CD4-positive, alpha-beta T cell (primary cell): Measurements from ENCODE around the gene S100A13. TPM values are rescaled to one million over a fixed set of nuclear protein-coding genes. Genes with fewer than 3 reads are reported as not detected.

Experiments used
- ATAC-seq: fragments of 200-7000 bp; cut with Tn5 transposase; one replicate; pipeline ENCODE4 v1.10.0; 2022; ENCODE audit warnings: mild to moderate bottlenecking; ENCODE audit not compliant: poor library complexity
- CTCF ChIA-PET: fragments of 350-600 bp; sonication (Branson Sonifier 250); formaldehyde crosslinking; loops from one replicate; lab custom pipeline; 2021; ENCODE audit warnings: antibody characterized with exemption, inconsistent platforms; lab: Charles Lee
- POLR2A ChIA-PET: fragments of 350-600 bp; sonication (Branson Sonifier 250); formaldehyde crosslinking; loops from one replicate; lab custom pipeline; 2021; ENCODE audit warnings: antibody characterized with exemption, inconsistent platforms; lab: Charles Lee
- DNase-seq, 14 experiments: peaks; one replicate each; pipeline ENCODE4 v3.0.0-alpha.2; 2013 to 2020; ENCODE audit warnings: mixed read lengths in 2 of 14
- H3K27ac ChIP-seq, 2 donors: one replicate each; pipeline versions ENCODE4 v1.5.1 to v1.7.0; 2013; ENCODE audit warnings: low read length in 2 of 2, low read depth in 1 of 2, mild to moderate bottlenecking in 1 of 2
- H3K27me3 ChIP-seq, 2 experiments: 1 replicate in 1 of 2; 2 replicates in 1 of 2; pipeline versions ENCODE4 v1.6.1 to v1.7.0; 2013; ENCODE audit warnings: low read length in 2 of 2, control low read depth in 1 of 2, mild to moderate bottlenecking in 1 of 2, moderate library complexity in 1 of 2; ENCODE audit not compliant: insufficient read depth in 2 of 2, control insufficient read depth in 1 of 2
- H3K36me3 ChIP-seq: one replicate; pipeline ENCODE4 v1.6.1; 2013; ENCODE audit warnings: low read length, control low read depth; ENCODE audit not compliant: insufficient read depth
- H3K4me1 ChIP-seq: one replicate; pipeline ENCODE4 v1.6.1; 2013; ENCODE audit warnings: low read length, control low read depth; ENCODE audit not compliant: insufficient read depth
- H3K4me3 ChIP-seq: one replicate; pipeline ENCODE4 v1.5.1; 2013; ENCODE audit warnings: mild to moderate bottlenecking, low read length, moderate library complexity
- H3K9me3 ChIP-seq, 2 experiments: 1 replicate in 1 of 2; 2 replicates in 1 of 2; pipeline versions ENCODE4 v1.6.1 to v1.7.0; 2013; ENCODE audit warnings: low read length in 2 of 2, mild to moderate bottlenecking in 2 of 2, control low read depth in 1 of 2, moderate library complexity in 1 of 2; ENCODE audit not compliant: control insufficient read depth in 1 of 2, insufficient read depth in 1 of 2
- H3K27ac Mint-ChIP-seq: one replicate; pipeline ENCODE4 v1.8.0; 2020; ENCODE audit warnings: mixed read lengths
- H3K27me3 Mint-ChIP-seq: one replicate; pipeline ENCODE4 v1.8.0; 2021; ENCODE audit warnings: mixed read lengths
- H3K36me3 Mint-ChIP-seq: one replicate; pipeline ENCODE4 v1.8.0; 2021; ENCODE audit warnings: low read depth, mixed read lengths
- H3K4me1 Mint-ChIP-seq: one replicate; pipeline ENCODE4 v1.8.0; 2021; ENCODE audit warnings: low read depth, mixed read lengths
- H3K4me3 Mint-ChIP-seq: one replicate; pipeline ENCODE4 v1.8.0; 2020; ENCODE audit warnings: mild to moderate bottlenecking, mixed read lengths
- H3K9me3 Mint-ChIP-seq: one replicate; pipeline ENCODE4 v1.8.0; 2020; ENCODE audit warnings: mixed read lengths
- CTCF ChIP-seq: fragments of 200-600 bp; IDR thresholded peaks from one replicate; pipeline ENCODE4 v1.8.0; 2022; ENCODE audit warnings: antibody characterized with exemption, mild to moderate bottlenecking
- intact Hi-C, 2 experiments: fragments of 100-400 bp; cut with DNase I in 1 of 2; cut with micrococcal nuclease in 1 of 2; formaldehyde crosslinking; loops; one replicate each; pipeline versions ENCODE4 v1.15.1 to v1.9.0; 2023 to 2025; cut with DNase I, micrococcal nuclease
- total RNA-seq, 174 experiments: library from RNA in 2 of 174; stranded (reverse) in 2 of 174; gene quantifications; one replicate each; pipeline ENCODE4 v1.2.3 and lab custom pipeline; 2021 to 2026

The S100A13 gene
- total RNA-seq, 2 experiments from 2014 or later = 2.1 to 2.8 TPM

- peaks cover 33% of the 10 kb centered on the region for H3K4me1 ChIP-seq
- ATAC-seq = no peak
- H3K4me3 Mint-ChIP-seq = peak overlapping the region; percentile 100
- peak in 1 of 14 experiments; percentile 25 for DNase-seq
- peak overlapping the region; percentile 100 for H3K27ac Mint-ChIP-seq
- H3K4me3 ChIP-seq = peak overlapping the region; percentile 83
- H3K4me1 Mint-ChIP-seq = peaks cover 43% of the 10 kb centered on the region
- no peaks in the 10 kb centered on the region for H3K27me3 ChIP-seq
- TF ChIP-seq CTCF = no peak
- H3K36me3 Mint-ChIP-seq = peaks cover 43% of the 10 kb centered on the region
- CTCF ChIA-PET = interaction anchor here (1.8 kb wide), 1 partner anchor 100 kb away, joined by 4 read pairs; no protein-coding TSS in a partner anchor
- H3K27ac ChIP-seq = peak overlapping the region in 1 of 2 donors; percentile 98
- no peaks in the 10 kb centered on the region for H3K9me3 Mint-ChIP-seq
- H3K9me3 ChIP-seq = no peaks in the 10 kb centered on the region
- intact Hi-C loops = loop anchor here in 1 of 2 experiments (5.0 kb wide), 1 partner anchor 86 kb away; the partner anchor contains the start of genes S100A3 and S100A4
- H3K36me3 ChIP-seq = peaks cover 26% of the 10 kb centered on the region
- no peaks in the 10 kb centered on the region for H3K27me3 Mint-ChIP-seq
- POLR2A ChIA-PET = interaction anchor here (0.5 to 3.7 kb wide), 34 partner anchors 9 to 1322 kb away, joined by 3 to 89 read pairs (median 6); partner anchors contain the start of genes DENND4B, GATAD2B, ILF2 and INTS3
These were observed 6.0 kb upstream of the S100A13 start for GRCh38 chr1:153633161-153633753.

- H3K9me3 ChIP-seq = no peaks in the 10 kb centered on the region
- H3K36me3 ChIP-seq = peaks cover 7% of the 10 kb centered on the region
- H3K4me3 Mint-ChIP-seq = no peak overlapping the region
- intact Hi-C loops = loop anchor here in 1 of 2 experiments (5.0 kb wide), 1 partner anchor 84 kb away; the partner anchor contains the start of genes S100A3 and S100A4
- no peak overlapping the region for H3K4me3 ChIP-seq
- H3K4me1 ChIP-seq = peaks cover 28% of the 10 kb centered on the region
- peak overlapping the region; percentile 5 for H3K27ac Mint-ChIP-seq
- no peaks in the 10 kb centered on the region for H3K27me3 Mint-ChIP-seq
- H3K9me3 Mint-ChIP-seq = no peaks in the 10 kb centered on the region
- DNase-seq (no peak), ATAC-seq (no peak)
- H3K36me3 Mint-ChIP-seq = peaks cover 24% of the 10 kb centered on the region
- no peaks in the 10 kb centered on the region for H3K27me3 ChIP-seq
- peaks cover 25% of the 10 kb centered on the region for H3K4me1 Mint-ChIP-seq
- POLR2A ChIA-PET = no interaction called here
- TF ChIP-seq CTCF = no peak
- CTCF ChIA-PET = no interaction called here
- no peak overlapping the region for H3K27ac ChIP-seq
These were observed 4.0 kb upstream of the S100A13 start for GRCh38 chr1:153631047-153632022.

GRCh38 chr1:153630384-153630783 lies 3.1 kb upstream of the S100A13 start:
- H3K9me3 ChIP-seq = no peaks in the 10 kb centered on the region
- CTCF ChIA-PET = no interaction called here
- peaks cover 16% of the 10 kb centered on the region for H3K4me1 Mint-ChIP-seq
- peaks cover 19% of the 10 kb centered on the region for H3K4me1 ChIP-seq
- H3K36me3 ChIP-seq = no peaks in the 10 kb centered on the region
- H3K27ac Mint-ChIP-seq = no peak overlapping the region
- POLR2A ChIA-PET = no interaction called here
- H3K27ac ChIP-seq = no peak overlapping the region
- H3K27me3 ChIP-seq = no peaks in the 10 kb centered on the region
- no peak overlapping the region for H3K4me3 ChIP-seq
- no peak for ATAC-seq
- H3K9me3 Mint-ChIP-seq = no peaks in the 10 kb centered on the region
- DNase-seq = no peak
- TF ChIP-seq CTCF = no peak
- intact Hi-C loops = loop anchor here in 1 of 2 experiments (5.0 kb wide), 1 partner anchor 83 kb away; the partner anchor contains the start of genes S100A3 and S100A4
- no peaks in the 10 kb centered on the region for H3K27me3 Mint-ChIP-seq
- H3K4me3 Mint-ChIP-seq = no peak overlapping the region
- peaks cover 15% of the 10 kb centered on the region for H3K36me3 Mint-ChIP-seq
